ENCODE results near the gene ANKRD42.

GRCh38 chr11:83284501-83285150, 91.1 kb downstream of the ANKRD42 start:
- TF ChIP-seq TCF7L2 (IDR thresholded peaks at IDR 0.05; ENCODE audit: borderline replicate concordance, extremely low read depth, insufficient read depth, insufficient read length) = no peak
- no peak for TF ChIP-seq POLR2A (IDR thresholded peaks at IDR 0.05; ENCODE audit: borderline replicate concordance, extremely low read depth, insufficient read depth, insufficient read length)
- no peak for TF ChIP-seq RAD21 (IDR thresholded peaks at IDR 0.05; ENCODE audit: low read depth)
- TF ChIP-seq REST (IDR thresholded peaks at IDR 0.05; ENCODE audit: low read depth) = no peak
- TF ChIP-seq CTCF (IDR thresholded peaks at IDR 0.05 in 2 of 3, conservative IDR thresholded peaks at IDR 0.05 in 1 of 3; ENCODE audit: borderline replicate concordance in 1 of 3, insufficient read depth in 1 of 3, low read depth in 2 of 3, low read length in 2 of 3) = no peak
- TF ChIP-seq, protein P1, sequence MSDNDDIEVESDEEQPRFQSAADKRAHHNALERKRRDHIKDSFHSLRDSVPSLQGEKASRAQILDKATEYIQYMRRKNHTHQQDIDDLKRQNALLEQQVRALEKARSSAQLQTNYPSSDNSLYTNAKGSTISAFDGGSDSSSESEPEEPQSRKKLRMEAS (IDR thresholded peaks at IDR 0.05) = no peak

Data from HCT116 (cell line).